Measurements from ENCODE around the gene LMLN.
"Not testable (repeated sequence)": the region's sequence is repeated elsewhere in the genome, so short reads cannot be mapped to it uniquely, and the experiment has no call there.

Gene LMLN

GRCh38 chr3:198025644-198026043 is 65.6 kb downstream of the LMLN start:
- no peak for DNase-seq (ENCODE audit: extremely low read depth in 1 of 2, low read depth in 1 of 2)

GRCh38 chr3:198026620-198027019 is 66.6 kb downstream of the LMLN start:
- no peak for DNase-seq (ENCODE audit: extremely low read depth in 1 of 2, low read depth in 1 of 2)

- DNase-seq (ENCODE audit: extremely low read depth in 1 of 2, low read depth in 1 of 2), result no peak
Measured at GRCh38 chr3:198027045-198027798, 67.2 kb downstream of the LMLN start.

GRCh38 chr3:198027799-198028390 is 67.9 kb downstream of the LMLN start:
- DNase-seq (ENCODE audit: extremely low read depth in 1 of 2, low read depth in 1 of 2), result no peak

GRCh38 chr3:198028718-198029117 is 68.7 kb downstream of the LMLN start:
- no peak for DNase-seq (ENCODE audit: extremely low read depth in 1 of 2, low read depth in 1 of 2)

- no peak for DNase-seq (ENCODE audit: extremely low read depth in 1 of 2, low read depth in 1 of 2)
Measured at GRCh38 chr3:198030125-198030524, 70.1 kb downstream of the LMLN start.

- DNase-seq (ENCODE audit: extremely low read depth in 1 of 2, low read depth in 1 of 2), result no peak
Measured at GRCh38 chr3:198030726-198031125, 70.7 kb downstream of the LMLN start.

- no peak for DNase-seq (ENCODE audit: extremely low read depth in 1 of 2, low read depth in 1 of 2)
Measured at GRCh38 chr3:198032039-198032936, 72.3 kb downstream of the LMLN start.

- DNase-seq (ENCODE audit: extremely low read depth in 1 of 2, low read depth in 1 of 2), result no peak
Measured at GRCh38 chr3:198043119-198043518, 83.1 kb downstream of the LMLN start.

- DNase-seq (ENCODE audit: extremely low read depth in 1 of 2, low read depth in 1 of 2), result no peak
Measured at GRCh38 chr3:198046120-198046857, 86.3 kb downstream of the LMLN start.

- no peak for DNase-seq (ENCODE audit: extremely low read depth in 1 of 2, low read depth in 1 of 2)
Measured at GRCh38 chr3:198048445-198048844, 88.4 kb downstream of the LMLN start.

GRCh38 chr3:198051836-198052235 is 91.8 kb downstream of the LMLN start:
- no peak for DNase-seq (ENCODE audit: extremely low read depth in 1 of 2, low read depth in 1 of 2)

- DNase-seq (ENCODE audit: extremely low read depth in 1 of 2, low read depth in 1 of 2), result not testable (repeated sequence)
Measured at GRCh38 chr3:198053462-198053861, 93.4 kb downstream of the LMLN start.

GRCh38 chr3:198061119-198062067 is 101.4 kb downstream of the LMLN start:
- no peak for DNase-seq (ENCODE audit: extremely low read depth in 1 of 2, low read depth in 1 of 2)

GRCh38 chr3:198062068-198062465 is 102.0 kb downstream of the LMLN start:
- no peak for DNase-seq (ENCODE audit: extremely low read depth in 1 of 2, low read depth in 1 of 2)

- no peak for DNase-seq (ENCODE audit: extremely low read depth in 1 of 2, low read depth in 1 of 2)
Measured at GRCh38 chr3:198064420-198064819, 104.4 kb downstream of the LMLN start.

- no peak for DNase-seq (ENCODE audit: extremely low read depth in 1 of 2, low read depth in 1 of 2)
Measured at GRCh38 chr3:198065897-198066296, 105.9 kb downstream of the LMLN start.

GRCh38 chr3:198067416-198067815 is 107.4 kb downstream of the LMLN start:
- DNase-seq (ENCODE audit: extremely low read depth in 1 of 2, low read depth in 1 of 2), result no peak

- DNase-seq (ENCODE audit: extremely low read depth in 1 of 2, low read depth in 1 of 2), result no peak
Measured at GRCh38 chr3:198070871-198071270, 110.9 kb downstream of the LMLN start.
